Mesodermal cell (in vitro differentiated cells): ENCODE results near the gene SPCS3. TPM values are rescaled to one million over a fixed set of nuclear protein-coding genes. Genes with fewer than 3 reads are reported as not detected.
A peak's percentile ranks its signal among the peaks of the same experiment; 100 is the strongest.
"Not testable (repeated sequence)": the region's sequence is repeated elsewhere in the genome, so short reads cannot be mapped to it uniquely, and the experiment has no call there.

Experiments
- H3K27ac ChIP-seq: 2 replicates; pipeline ENCODE4 v1.7.0; 2013; ENCODE audit warnings: mild to moderate bottlenecking, low read depth, low read length, moderate library complexity; ENCODE audit not compliant: severe bottlenecking
- H3K36me3 ChIP-seq: 2 replicates; pipeline ENCODE4 v1.7.1; 2013; ENCODE audit warnings: mild to moderate bottlenecking, low read length, moderate library complexity; ENCODE audit not compliant: control insufficient read depth, insufficient read depth
- H3K4me1 ChIP-seq: one replicate; pipeline ENCODE4 v1.7.1; 2013; ENCODE audit warnings: mild to moderate bottlenecking, low read length; ENCODE audit not compliant: insufficient read depth, control insufficient read depth, poor library complexity, severe bottlenecking
- H3K4me3 ChIP-seq: 2 replicates; pipeline ENCODE4 v1.7.0; 2013; ENCODE audit warnings: low read length, control low read depth, mild to moderate bottlenecking; ENCODE audit not compliant: insufficient read depth, poor library complexity, severe bottlenecking; ENCODE audit errors: extremely low read depth
- H3K9me3 ChIP-seq: 2 replicates; pipeline ENCODE4 v1.7.1; 2013; ENCODE audit warnings: mild to moderate bottlenecking, low read length, moderate library complexity; ENCODE audit not compliant: control insufficient read depth
- WGBS, 2 experiments: methylation state at CpG; one replicate each; pipeline ENCODE4 v1.1.5; 2013; ENCODE audit warnings: missing lambda C conversion rate in 2 of 2; ENCODE audit not compliant: insufficient coverage in 2 of 2; 5-methylcytosine and 5-hydroxymethylcytosine counted together
- polyA plus RNA-seq, 2 experiments: library from polyadenylated mRNA; stranded (reverse); fragments of 50-300 nt; gene quantifications; one replicate each; pipeline ENCODE4 v1.2.3, GENCODE V29; 2013

SPCS3 gene
- 114 TPM for polyA plus RNA-seq (2013, experiment 1 of 2)
- polyA plus RNA-seq (2013, experiment 2 of 2) = 117 TPM

GRCh38 chr4:176319704-176320339 is at the start of gene SPCS3:
Gene SPCS3 (plus strand): TSS chr4:176319966. CDS start chr4:176320077, 111 bp downstream.
- Histone ChIP-seq H3K27ac (peak within 1 kb of the TSS; percentile 89), H3K36me3 (peaks cover 7% of the 10 kb centered on the region), H3K4me1 (no peaks in the 10 kb centered on the region), H3K9me3 (no peaks in the 10 kb centered on the region), H3K4me3 (peak within 1 kb of the TSS; percentile 74)
- 0% methylated on average over 71 to 77 of the region's 94 CpGs for WGBS, 2 experiments

GRCh38 chr4:176270669-176271068 is 49.1 kb upstream of the SPCS3 start:
- 21 to 28% methylated on average over 2 to 3 of the region's 5 CpGs for WGBS, 2 experiments
- Histone ChIP-seq H3K4me3 (no peak overlapping the region), H3K36me3 (no peaks in the 10 kb centered on the region), H3K9me3 (no peaks in the 10 kb centered on the region), H3K27ac (peak overlapping the region; percentile 66), H3K4me1 (peaks cover 14% of the 10 kb centered on the region)

GRCh38 chr4:176271749-176272148 is 48.0 kb upstream of the SPCS3 start:
- Histone ChIP-seq H3K4me1 (peaks cover 8% of the 10 kb centered on the region), H3K4me3 (no peak overlapping the region), H3K9me3 (no peaks in the 10 kb centered on the region), H3K36me3 (no peaks in the 10 kb centered on the region), H3K27ac (no peak overlapping the region)
- WGBS, 2 experiments = 100% methylated on average over 1 of the region's 3 CpGs

GRCh38 chr4:176272799-176273198 is 47.0 kb upstream of the SPCS3 start:
- Histone ChIP-seq H3K36me3 (no peaks in the 10 kb centered on the region), H3K4me3 (no peak overlapping the region), H3K9me3 (no peaks in the 10 kb centered on the region), H3K27ac (no peak overlapping the region), H3K4me1 (peaks cover 12% of the 10 kb centered on the region)
- 58% methylated on average over 1 of the region's 3 CpGs; no CpG with 5 or more reads in 1 of the 2 experiments for WGBS, 2 experiments

- no peaks in the 10 kb centered on the region for H3K9me3 ChIP-seq
- H3K36me3 ChIP-seq = no peaks in the 10 kb centered on the region
- no peak overlapping the region for H3K4me3 ChIP-seq
- H3K4me1 ChIP-seq = peaks cover 12% of the 10 kb centered on the region
- no peak overlapping the region for H3K27ac ChIP-seq
- WGBS, 2 experiments = no CpG with 5 or more reads among the region's 4 CpGs
Observed at GRCh38 chr4:176273736-176274135, 46.0 kb upstream of the SPCS3 start.

- peaks cover 12% of the 10 kb centered on the region for H3K4me1 ChIP-seq
- no peak overlapping the region for H3K27ac ChIP-seq
- H3K9me3 ChIP-seq = no peaks in the 10 kb centered on the region
- no peak overlapping the region for H3K4me3 ChIP-seq
- no peaks in the 10 kb centered on the region for H3K36me3 ChIP-seq
Observed at GRCh38 chr4:176274441-176274840, 45.3 kb upstream of the SPCS3 start.

GRCh38 chr4:176276710-176277109 is 43.1 kb upstream of the SPCS3 start:
- Histone ChIP-seq H3K9me3 (no peaks in the 10 kb centered on the region), H3K27ac (no peak overlapping the region), H3K4me1 (peaks cover 6% of the 10 kb centered on the region), H3K4me3 (no peak overlapping the region), H3K36me3 (no peaks in the 10 kb centered on the region)
- 90 to 94% methylated on average over 6 to 7 of the region's 8 CpGs for WGBS, 2 experiments

- H3K9me3 ChIP-seq = no peaks in the 10 kb centered on the region
- H3K27ac ChIP-seq = no peak overlapping the region
- WGBS, 2 experiments = 78 to 82% methylated on average over 9 to 13 of the region's 13 CpGs
- no peaks in the 10 kb centered on the region for H3K36me3 ChIP-seq
- H3K4me3 ChIP-seq = no peak overlapping the region
- H3K4me1 ChIP-seq = peaks cover 4% of the 10 kb centered on the region
Observed at GRCh38 chr4:176277162-176277904, 42.4 kb upstream of the SPCS3 start.

- H3K4me1 ChIP-seq, H3K4me3 ChIP-seq, H3K36me3 ChIP-seq, H3K27ac ChIP-seq, H3K9me3 ChIP-seq: not testable (repeated sequence)
- no CpG with 5 or more reads among the region's 1 CpG for WGBS, 2 experiments
Observed at GRCh38 chr4:176279560-176279959, 40.2 kb upstream of the SPCS3 start.

GRCh38 chr4:176286728-176287127 is 33.0 kb upstream of the SPCS3 start:
- Histone ChIP-seq H3K4me3 (no peak overlapping the region), H3K27ac (no peak overlapping the region), H3K36me3 (no peaks in the 10 kb centered on the region), H3K9me3 (no peaks in the 10 kb centered on the region), H3K4me1 (no peaks in the 10 kb centered on the region)
- 91% methylated on average over 2 of the region's 3 CpGs; no CpG with 5 or more reads in 1 of the 2 experiments for WGBS, 2 experiments

GRCh38 chr4:176287546-176287945 is 32.2 kb upstream of the SPCS3 start:
- Histone ChIP-seq H3K4me1 (no peaks in the 10 kb centered on the region), H3K9me3 (no peaks in the 10 kb centered on the region), H3K4me3 (no peak overlapping the region), H3K36me3 (no peaks in the 10 kb centered on the region), H3K27ac (no peak overlapping the region)
